Muscle of leg (tissue), 11 donors: ENCODE data around the gene PRPH2. TPM values are rescaled to one million over a fixed set of nuclear protein-coding genes. Genes with fewer than 3 reads are reported as not detected.
"Not testable (repeated sequence)": the region's sequence is repeated elsewhere in the genome, so short reads cannot be mapped to it uniquely, and the experiment has no call there.

Experiments
- DNase-seq: peaks from one replicate; pipeline ENCODE4 v3.0.0; 2013
- H3K27ac ChIP-seq: one replicate; pipeline ENCODE4 v1.5.1; 2013; ENCODE audit warnings: mild to moderate bottlenecking, low read length, control low read depth
- H3K27me3 ChIP-seq: one replicate; pipeline ENCODE4 v1.6.1; 2013; ENCODE audit warnings: low read length; ENCODE audit not compliant: control insufficient read depth, insufficient read depth
- H3K36me3 ChIP-seq: one replicate; pipeline ENCODE4 v1.6.1; 2013; ENCODE audit warnings: low read length; ENCODE audit not compliant: control insufficient read depth, insufficient read depth
- H3K4me1 ChIP-seq: one replicate; pipeline ENCODE4 v1.6.1; 2013; ENCODE audit warnings: low read length; ENCODE audit not compliant: control insufficient read depth, insufficient read depth
- H3K4me3 ChIP-seq: one replicate; pipeline ENCODE4 v1.5.1; 2013; ENCODE audit warnings: low read length, control low read depth
- H3K9me3 ChIP-seq: replicated peaks from 2 replicates; pipeline ENCODE4 v1.6.1; 2013; ENCODE audit warnings: low read depth, low read length; ENCODE audit not compliant: control insufficient read depth
- WGBS: methylation state at CpG from one replicate; pipeline ENCODE4 v1.1.5; 2013; ENCODE audit warnings: missing lambda C conversion rate; ENCODE audit not compliant: insufficient coverage; 5-methylcytosine and 5-hydroxymethylcytosine counted together
- polyA plus RNA-seq, 8 donors: library from polyadenylated mRNA; unstranded; fragments of 120-200 nt; gene quantifications; one replicate each; pipeline versions ENCODE4 v1.2.1 to v1.2.3, GENCODE V29; 2013; ENCODE audit warnings: inconsistent platforms in 1 of 8, low replicate concordance in 1 of 8; ENCODE audit not compliant: insufficient read length in 8 of 8, insufficient read depth in 1 of 8
- total RNA-seq: library from RNA; stranded (reverse); fragments of 120-200 nt; gene quantifications from one replicate; pipeline ENCODE4 v1.2.4, GENCODE V29; 2013

PRPH2 gene
- total and polyA plus RNA-seq, 9 donors, result 2.1 to 6.2 (median 5.2) TPM

DNA sequence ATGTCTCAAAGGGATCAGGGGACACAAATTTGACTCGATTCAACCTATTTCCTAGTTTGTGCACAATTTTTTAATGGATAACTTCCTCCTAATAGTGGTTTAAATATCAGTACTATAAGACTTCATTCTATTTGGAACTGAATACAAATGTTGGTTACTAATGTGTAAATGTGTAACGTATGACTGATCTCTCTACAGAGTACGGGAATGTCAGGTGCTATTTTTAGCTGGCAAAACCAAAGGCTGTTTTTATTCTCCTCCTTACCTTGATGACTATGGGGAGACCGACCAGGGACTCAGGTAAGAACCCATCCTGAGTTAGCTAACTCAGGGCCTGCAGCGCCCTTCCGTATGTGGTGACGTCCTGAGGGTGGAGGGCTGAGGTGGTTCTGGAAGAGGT is 33.0 kb downstream of the PRPH2 start:
- Histone ChIP-seq H3K27ac (no peak overlapping the region), H3K36me3 (peaks cover 61% of the 10 kb centered on the region), H3K27me3 (no peaks in the 10 kb centered on the region), H3K9me3 (no peaks in the 10 kb centered on the region), H3K4me3 (no peak overlapping the region), H3K4me1 (no peaks in the 10 kb centered on the region)
- DNase-seq, result no peak
- WGBS, result 94% methylated on average over 4 of the region's 7 CpGs

DNA sequence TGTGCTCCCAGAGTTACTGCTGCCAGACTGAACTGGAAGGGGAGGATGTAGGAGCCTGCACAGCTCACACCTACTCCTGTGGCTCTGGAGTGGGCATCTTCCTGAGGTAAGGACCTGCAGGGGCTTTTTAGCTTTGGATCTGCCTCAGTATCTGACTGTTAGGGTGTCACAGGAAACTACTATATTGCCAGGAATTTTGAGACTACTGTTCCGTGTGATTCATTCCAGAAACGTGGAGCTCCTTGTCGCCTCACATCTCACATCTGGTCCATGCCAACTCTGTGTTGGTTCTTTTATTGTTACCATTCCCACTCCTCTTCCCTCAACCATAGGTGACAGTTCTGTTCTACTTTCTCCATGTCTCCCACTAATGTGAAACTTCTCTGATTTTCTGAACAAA is 34.1 kb downstream of the PRPH2 start:
- Histone ChIP-seq H3K27me3 (no peaks in the 10 kb centered on the region), H3K9me3 (no peaks in the 10 kb centered on the region), H3K36me3 (peaks cover 53% of the 10 kb centered on the region), H3K4me3 (no peak overlapping the region), H3K27ac (no peak overlapping the region), H3K4me1 (no peaks in the 10 kb centered on the region)
- 61% methylated on average over 3 of the region's 3 CpGs for WGBS
- no peak for DNase-seq

DNA sequence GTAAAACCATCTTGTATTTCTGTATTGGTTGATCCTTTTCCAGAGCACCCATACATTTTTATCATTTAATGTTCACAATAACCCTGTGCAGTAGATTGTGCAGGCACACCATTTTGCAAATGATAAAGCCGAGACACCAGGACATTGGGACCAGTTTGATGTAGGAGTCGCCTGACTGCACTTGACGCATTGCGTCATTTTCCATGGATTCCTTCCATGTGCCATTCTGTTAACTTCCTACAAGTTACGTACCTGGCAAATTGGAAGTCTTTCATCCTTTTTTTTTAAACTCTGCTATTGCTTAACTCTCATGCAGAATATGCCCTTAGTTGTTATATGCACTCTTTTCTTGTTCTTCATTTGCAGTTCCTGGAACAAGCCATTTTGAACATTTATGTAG is 43.0 kb downstream of the PRPH2 start:
- 88% methylated on average over 5 of the region's 5 CpGs for WGBS
- no peak for DNase-seq
- Histone ChIP-seq H3K27ac (no peak overlapping the region), H3K9me3 (no peaks in the 10 kb centered on the region), H3K4me1 (no peaks in the 10 kb centered on the region), H3K4me3 (no peak overlapping the region), H3K36me3 (peaks cover 50% of the 10 kb centered on the region), H3K27me3 (no peaks in the 10 kb centered on the region)

DNA sequence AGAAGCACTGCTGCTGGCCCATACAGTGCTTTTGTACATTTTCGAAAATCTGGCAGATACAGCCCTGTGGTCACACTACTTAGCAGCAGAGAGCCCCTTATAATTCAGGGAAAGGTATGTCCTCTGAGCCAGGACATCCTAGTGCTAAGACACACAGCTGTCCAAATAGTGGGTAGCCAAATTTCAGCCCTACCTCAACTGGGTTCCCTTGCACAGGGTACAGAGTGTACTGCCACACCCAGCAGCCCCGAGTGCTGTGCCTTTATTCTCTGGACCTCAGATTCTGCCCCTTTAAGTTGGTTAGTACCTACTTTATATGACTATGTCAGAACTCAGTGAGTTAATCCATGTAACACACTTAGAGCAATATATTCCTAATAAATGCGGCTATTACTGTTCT is 47.6 kb downstream of the PRPH2 start:
- H3K9me3 ChIP-seq, result no peaks in the 10 kb centered on the region
- WGBS, result 100% methylated on average over 2 of the region's 3 CpGs
- no peak overlapping the region for H3K27ac ChIP-seq
- no peak for DNase-seq
- peaks cover 69% of the 10 kb centered on the region for H3K36me3 ChIP-seq
- H3K4me3 ChIP-seq, result no peak overlapping the region
- H3K27me3 ChIP-seq, result no peaks in the 10 kb centered on the region
- no peaks in the 10 kb centered on the region for H3K4me1 ChIP-seq

GRCh38 chr6:42674368-42674767 is 48.0 kb downstream of the PRPH2 start:
- H3K27ac ChIP-seq, DNase-seq, H3K27me3 ChIP-seq, H3K4me1 ChIP-seq, H3K4me3 ChIP-seq, H3K9me3 ChIP-seq: not testable (repeated sequence)
- 89% methylated on average over 3 of the region's 6 CpGs for WGBS
- H3K36me3 ChIP-seq, result peaks cover 71% of the 10 kb centered on the region

GRCh38 chr6:42664718-42665117 is 57.7 kb downstream of the PRPH2 start:
- Histone ChIP-seq H3K4me1 (no peaks in the 10 kb centered on the region), H3K36me3 (peaks cover 39% of the 10 kb centered on the region)
- WGBS, result no CpG with 5 or more reads among the region's 2 CpGs

DNA sequence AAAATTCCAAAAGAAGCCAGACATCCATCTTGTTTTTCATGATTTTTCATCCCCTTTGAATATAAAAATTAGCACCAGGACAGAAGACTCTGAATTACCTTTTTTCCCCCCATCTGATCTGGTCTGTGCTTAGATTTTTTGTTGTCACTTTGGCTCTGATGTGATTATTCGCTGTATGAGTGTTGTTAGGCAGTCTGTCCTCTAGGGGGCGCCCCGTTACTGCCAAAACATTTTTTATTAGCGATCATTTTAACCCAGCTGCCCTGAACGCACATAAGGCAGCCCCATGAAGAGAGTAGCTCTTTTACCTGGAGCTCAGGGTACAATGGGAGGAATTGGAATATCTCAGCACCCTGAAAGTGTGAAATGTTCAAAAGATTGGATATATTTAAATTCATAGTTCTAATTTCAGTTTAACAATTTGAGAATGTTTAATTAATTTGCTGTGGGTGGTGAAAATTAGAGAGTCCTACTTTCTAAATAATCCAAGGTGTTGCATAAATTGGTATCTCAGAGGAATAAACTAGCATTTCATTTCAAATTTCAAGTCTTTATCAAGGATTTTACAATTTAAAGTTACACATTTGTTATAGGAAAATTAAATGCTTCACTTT is 60.8 kb downstream of the PRPH2 start:
- Histone ChIP-seq H3K9me3 (no peaks in the 10 kb centered on the region), H3K36me3 (peaks cover 35% of the 10 kb centered on the region), H3K4me1 (no peaks in the 10 kb centered on the region), H3K27ac (no peak overlapping the region), H3K27me3 (no peaks in the 10 kb centered on the region), H3K4me3 (no peak overlapping the region)
- no CpG with 5 or more reads among the region's 5 CpGs for WGBS
- DNase-seq, result peak; percentile 82

More at GRCh38 chr6:42664718-42665117, 57.7 kb downstream of the PRPH2 start:
- Histone ChIP-seq H3K4me3 (no peak overlapping the region), H3K9me3 (no peaks in the 10 kb centered on the region), H3K27ac (no peak overlapping the region), H3K27me3 (no peaks in the 10 kb centered on the region)
- DNase-seq, result no peak

DNA sequence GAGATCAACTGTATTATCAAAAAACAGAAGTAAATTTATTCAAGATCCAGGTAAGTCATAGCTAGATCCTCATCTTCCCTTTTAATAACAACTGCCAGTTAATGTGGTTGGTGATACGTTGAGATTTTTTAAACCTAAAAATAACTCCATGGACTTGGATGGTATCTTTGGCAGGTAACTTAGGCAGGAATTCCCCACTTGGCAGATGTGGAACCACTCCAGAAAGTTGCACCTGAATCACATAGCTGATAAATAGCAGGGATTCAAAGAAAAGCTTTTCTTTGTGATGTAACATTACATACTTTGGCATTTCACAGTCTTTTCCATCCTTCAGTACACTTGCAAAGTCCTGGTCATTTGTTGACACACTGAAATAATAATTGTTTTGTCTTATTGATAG is 62.6 kb downstream of the PRPH2 start:
- Histone ChIP-seq H3K36me3 (peaks cover 28% of the 10 kb centered on the region), H3K9me3 (no peaks in the 10 kb centered on the region), H3K27me3 (no peaks in the 10 kb centered on the region), H3K4me1 (no peaks in the 10 kb centered on the region), H3K27ac (no peak overlapping the region), H3K4me3 (no peak overlapping the region)
- WGBS, result no CpG with 5 or more reads among the region's 1 CpG
- DNase-seq, result no peak

- peaks cover 31% of the 10 kb centered on the region for H3K36me3 ChIP-seq
- no peak overlapping the region for H3K27ac ChIP-seq
- no CpG with 5 or more reads among the region's 5 CpGs for WGBS
- H3K4me1 ChIP-seq, result no peaks in the 10 kb centered on the region
- no peaks in the 10 kb centered on the region for H3K9me3 ChIP-seq
- no peak overlapping the region for H3K4me3 ChIP-seq
- no peak for DNase-seq
- H3K27me3 ChIP-seq, result no peaks in the 10 kb centered on the region
Measured at GRCh38 chr6:42653851-42654250, 68.5 kb downstream of the PRPH2 start.

GRCh38 chr6:42652024-42652746 is 70.2 kb downstream of the PRPH2 start:
- H3K9me3 ChIP-seq, result no peaks in the 10 kb centered on the region
- H3K4me3 ChIP-seq, result no peak overlapping the region
- H3K4me1 ChIP-seq, result no peaks in the 10 kb centered on the region
- no peak overlapping the region for H3K27ac ChIP-seq
- no peak for DNase-seq
- H3K27me3 ChIP-seq, result no peaks in the 10 kb centered on the region
- H3K36me3 ChIP-seq, result peaks cover 31% of the 10 kb centered on the region
- WGBS, result no CpG with 5 or more reads among the region's 5 CpGs
